DND-41 (cell line): ENCODE results near the gene FUT3.

Source experiments
- ATAC-seq: fragments of 200-7000 bp; cut with Tn5 transposase; 3 replicates; pipeline ENCODE4 v1.9.1; 2021; ENCODE audit warnings: low read depth; ENCODE audit not compliant: insufficient read depth
- DNase-seq: peaks from one replicate; pipeline ENCODE4 v3.0.0-alpha.2; 2020
- H2AFZ ChIP-seq: 2 replicates; pipeline ENCODE4 v1.6.0; 2012; ENCODE audit warnings: low read depth, low read length
- H3K27ac ChIP-seq: 2 replicates; pipeline ENCODE4 v1.5.1; 2012; ENCODE audit warnings: low read length, inconsistent platforms
- H3K27me3 ChIP-seq: fragments of 200-600 bp; sonication (generic); 2 replicates; pipeline ENCODE4 v1.6.0; 2012; ENCODE audit warnings: low read length, mild to moderate bottlenecking, inconsistent platforms; ENCODE audit not compliant: insufficient read depth, poor library complexity
- H3K36me3 ChIP-seq: 2 replicates; pipeline ENCODE4 v1.5.1; 2012; ENCODE audit warnings: low read length, inconsistent platforms; ENCODE audit not compliant: insufficient read depth
- H3K4me1 ChIP-seq: 2 replicates; pipeline ENCODE4 v1.5.1; 2012; ENCODE audit warnings: mild to moderate bottlenecking, low read length; ENCODE audit not compliant: insufficient read depth
- H3K4me2 ChIP-seq: 2 replicates; pipeline ENCODE4 v1.6.0; 2012; ENCODE audit warnings: mild to moderate bottlenecking, moderate library complexity, low read length, inconsistent platforms; ENCODE audit not compliant: insufficient read depth
- H3K4me3 ChIP-seq, 2 experiments: fragments of 200-600 bp in 1 of 2; shearing (Covaris generic) in 1 of 2; 2 replicates each; pipeline ENCODE4 v1.5.1; 2012 to 2016; ENCODE audit warnings: inconsistent platforms in 2 of 2, low read length in 2 of 2, mild to moderate bottlenecking in 2 of 2, low read depth in 1 of 2, moderate library complexity in 1 of 2
- H3K79me2 ChIP-seq: 2 replicates; pipeline ENCODE4 v1.6.0; 2012; ENCODE audit warnings: low read length, inconsistent platforms; ENCODE audit not compliant: insufficient read depth
- H3K9ac ChIP-seq: 2 replicates; pipeline ENCODE4 v1.6.0; 2012; ENCODE audit warnings: low read depth, mild to moderate bottlenecking, inconsistent platforms, low read length, moderate library complexity
- H3K9me3 ChIP-seq: 2 replicates; pipeline ENCODE4 v1.5.1; 2012; ENCODE audit warnings: low read length, moderate library complexity, mild to moderate bottlenecking, inconsistent platforms; ENCODE audit not compliant: insufficient read depth, severe bottlenecking
- H4K20me1 ChIP-seq: 2 replicates; pipeline ENCODE4 v1.6.0; 2012; ENCODE audit warnings: low read length; ENCODE audit not compliant: insufficient read depth
- EZH2 ChIP-seq: IDR thresholded peaks from 3 replicates; pipeline ENCODE4 v1.6.1; 2012; ENCODE audit warnings: borderline replicate concordance, low read depth, mild to moderate bottlenecking, moderate library complexity, low read length, inconsistent platforms; ENCODE audit not compliant: severe bottlenecking
- TF ChIP-seq, protein P1 (sequence below): IDR thresholded peaks from 2 replicates; pipeline ENCODE4 v1.5.1; 2012; ENCODE audit warnings: borderline replicate concordance, low read length, moderate library complexity, mild to moderate bottlenecking; ENCODE audit not compliant: poor library complexity, severe bottlenecking; ENCODE audit errors: extremely low read depth

The FUT3 gene

DNA sequence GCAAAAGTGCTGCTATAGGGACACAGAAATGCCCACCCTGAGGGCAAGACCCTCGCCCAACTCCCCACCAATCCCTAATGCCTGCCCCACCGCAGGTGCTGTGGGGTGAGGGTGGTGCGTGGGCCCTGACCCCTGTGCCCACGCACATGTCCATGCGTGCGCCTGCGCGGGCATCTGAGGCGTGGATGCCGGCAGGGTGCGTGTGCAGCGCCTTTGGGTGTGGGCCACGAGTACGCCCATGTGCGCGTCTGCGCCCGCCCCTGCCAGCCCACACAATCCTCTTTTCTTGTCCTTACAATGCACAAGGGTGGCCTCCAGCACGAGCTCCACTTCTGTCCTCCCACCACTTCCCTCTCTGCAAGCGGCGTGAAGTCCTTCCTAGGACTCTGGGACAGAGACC, 26.1 kb downstream of the FUT3 start:
- DNase-seq (no peak), ATAC-seq (no peak)
- Histone ChIP-seq H4K20me1 (peaks cover 3% of the 10 kb centered on the region), H3K9ac (no peak overlapping the region), H3K4me1 (peaks cover 9% of the 10 kb centered on the region), H3K27me3 (peaks cover 13% of the 10 kb centered on the region), H3K4me2 (no peak overlapping the region), H3K4me3 (no peak overlapping the region), H3K79me2 (no peaks in the 10 kb centered on the region), H3K36me3 (no peaks in the 10 kb centered on the region), H3K9me3 (no peaks in the 10 kb centered on the region), H2AFZ (no peak overlapping the region), H3K27ac (no peak overlapping the region)
- TF ChIP-seq, protein P1, sequence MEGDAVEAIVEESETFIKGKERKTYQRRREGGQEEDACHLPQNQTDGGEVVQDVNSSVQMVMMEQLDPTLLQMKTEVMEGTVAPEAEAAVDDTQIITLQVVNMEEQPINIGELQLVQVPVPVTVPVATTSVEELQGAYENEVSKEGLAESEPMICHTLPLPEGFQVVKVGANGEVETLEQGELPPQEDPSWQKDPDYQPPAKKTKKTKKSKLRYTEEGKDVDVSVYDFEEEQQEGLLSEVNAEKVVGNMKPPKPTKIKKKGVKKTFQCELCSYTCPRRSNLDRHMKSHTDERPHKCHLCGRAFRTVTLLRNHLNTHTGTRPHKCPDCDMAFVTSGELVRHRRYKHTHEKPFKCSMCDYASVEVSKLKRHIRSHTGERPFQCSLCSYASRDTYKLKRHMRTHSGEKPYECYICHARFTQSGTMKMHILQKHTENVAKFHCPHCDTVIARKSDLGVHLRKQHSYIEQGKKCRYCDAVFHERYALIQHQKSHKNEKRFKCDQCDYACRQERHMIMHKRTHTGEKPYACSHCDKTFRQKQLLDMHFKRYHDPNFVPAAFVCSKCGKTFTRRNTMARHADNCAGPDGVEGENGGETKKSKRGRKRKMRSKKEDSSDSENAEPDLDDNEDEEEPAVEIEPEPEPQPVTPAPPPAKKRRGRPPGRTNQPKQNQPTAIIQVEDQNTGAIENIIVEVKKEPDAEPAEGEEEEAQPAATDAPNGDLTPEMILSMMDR, result no peak
- TF ChIP-seq EZH2, result no peak

DNA sequence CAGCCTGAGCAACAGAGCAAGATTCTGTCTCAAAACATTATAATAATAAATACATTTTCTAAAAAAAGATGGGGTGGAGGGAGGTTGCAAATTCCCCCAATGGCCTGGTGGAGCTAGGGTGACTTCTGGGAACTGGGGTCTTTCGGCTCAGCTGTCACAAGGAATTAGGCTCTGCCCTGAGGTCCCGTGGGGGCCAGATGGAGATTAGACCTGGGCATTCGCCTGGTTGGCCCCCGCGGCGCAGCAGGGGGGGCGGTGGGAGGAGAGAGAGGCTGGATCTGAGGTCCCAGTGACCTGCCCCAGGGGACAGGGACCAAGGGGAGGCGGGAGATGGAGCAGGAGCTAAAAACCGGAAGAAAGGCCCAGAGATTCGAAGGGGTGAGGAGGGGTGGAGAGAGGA, 26.5 kb downstream of the FUT3 start:
- no peak for ATAC-seq
- Histone ChIP-seq H3K9ac (no peak overlapping the region), H3K4me3 (no peak overlapping the region), H3K79me2 (no peaks in the 10 kb centered on the region), H4K20me1 (peaks cover 3% of the 10 kb centered on the region), H3K27ac (no peak overlapping the region), H3K4me1 (peaks cover 9% of the 10 kb centered on the region), H3K27me3 (peaks cover 13% of the 10 kb centered on the region), H3K36me3 (no peaks in the 10 kb centered on the region), H3K9me3 (no peaks in the 10 kb centered on the region), H3K4me2 (no peak overlapping the region), H2AFZ (no peak overlapping the region)
- TF ChIP-seq, protein P1, result no peak
- TF ChIP-seq EZH2, result no peak
- no peak for DNase-seq

DNA sequence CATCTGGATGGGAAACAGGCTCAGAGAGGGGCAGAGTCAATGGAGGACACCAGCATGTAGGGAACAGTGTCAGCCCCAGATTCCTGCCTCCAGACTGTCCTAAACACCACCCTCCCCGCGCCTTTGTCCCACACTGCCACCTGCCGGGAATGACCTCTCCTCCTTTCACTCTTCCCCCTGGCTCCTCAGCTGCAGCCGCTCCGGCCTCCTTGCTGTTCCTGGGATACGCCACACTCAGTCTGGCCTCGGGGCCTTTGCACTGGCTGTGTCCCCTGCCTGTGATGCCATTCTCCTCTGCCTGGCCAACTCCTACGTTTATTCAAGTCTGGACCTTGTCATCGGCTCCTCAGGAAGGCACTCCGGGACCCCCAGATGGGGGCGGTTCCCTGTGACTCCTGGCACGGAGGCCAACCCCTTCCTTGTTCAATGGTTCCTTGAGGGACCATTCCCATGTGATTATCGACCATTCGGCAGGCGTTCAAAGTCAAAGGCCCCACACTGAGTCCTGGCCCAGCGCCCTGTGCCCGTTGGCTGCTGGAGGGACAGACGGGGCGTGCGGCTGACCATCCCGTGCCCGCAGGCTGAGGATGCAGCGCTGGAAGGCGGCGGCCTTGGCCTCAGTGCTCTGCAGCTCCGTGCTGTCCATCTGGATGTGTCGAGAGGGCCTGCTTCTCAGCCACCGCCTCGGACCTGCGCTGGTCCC, 27.5 kb downstream of the FUT3 start:
- DNase-seq (no peak), ATAC-seq (no peak)
- Histone ChIP-seq H3K27me3 (peaks cover 7% of the 10 kb centered on the region), H3K36me3 (no peaks in the 10 kb centered on the region), H4K20me1 (peaks cover 3% of the 10 kb centered on the region), H3K9ac (no peak overlapping the region), H3K27ac (no peak overlapping the region), H3K4me2 (no peak overlapping the region), H3K9me3 (no peaks in the 10 kb centered on the region), H2AFZ (no peak overlapping the region), H3K4me1 (peaks cover 9% of the 10 kb centered on the region), H3K4me3 (no peak overlapping the region), H3K79me2 (no peaks in the 10 kb centered on the region)
- TF ChIP-seq EZH2, result no peak
- TF ChIP-seq, protein P1, result no peak
